Measurements from ENCODE around the gene SECISBP2.
"Not testable (repeated sequence)": the region's sequence is repeated elsewhere in the genome, so short reads cannot be mapped to it uniquely, and the experiment has no call there.

The SECISBP2 gene

DNA sequence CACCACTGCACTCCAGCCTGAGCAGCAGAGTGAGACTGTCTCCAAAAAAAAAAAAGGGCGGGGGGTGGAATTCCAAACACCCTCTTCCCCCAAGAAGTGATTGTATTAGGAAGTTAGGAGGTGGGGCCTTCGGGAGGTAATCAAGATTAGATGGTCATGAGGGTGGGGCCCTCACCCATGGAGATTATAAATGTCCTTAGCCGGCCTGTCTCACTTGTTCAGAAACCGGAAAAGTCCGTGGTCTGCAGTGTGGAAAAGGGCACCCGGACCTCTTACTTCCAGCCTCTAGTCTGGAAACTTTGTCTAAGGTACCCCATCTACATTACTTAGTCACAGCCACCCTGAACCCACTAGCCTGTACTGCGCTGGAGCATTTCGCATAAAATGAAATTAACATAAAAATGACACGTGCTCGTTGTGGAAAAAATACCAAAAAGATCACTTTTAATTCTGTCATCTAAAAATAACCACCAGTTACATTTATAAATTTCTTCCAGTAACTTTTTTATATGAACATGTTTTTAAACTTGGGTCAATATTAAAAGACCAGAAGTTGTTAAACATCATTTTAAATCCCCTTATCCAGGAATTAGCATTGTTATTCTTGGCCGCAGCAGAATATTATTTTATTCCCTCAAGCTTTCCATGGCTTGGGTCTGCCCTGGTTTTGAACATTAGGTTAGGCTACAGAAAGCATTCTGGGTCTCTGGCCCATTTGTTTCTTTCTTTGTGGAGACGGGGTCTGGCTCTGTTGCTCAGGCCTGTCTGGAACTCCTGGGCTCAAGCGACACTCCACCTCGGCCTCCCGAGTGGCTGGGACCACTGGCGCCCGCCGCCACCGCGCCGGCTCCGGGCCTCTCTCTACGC, 8.5 kb upstream of the SECISBP2 start:
- DNase-seq (ENCODE audit: low read depth), result no peak

DNA sequence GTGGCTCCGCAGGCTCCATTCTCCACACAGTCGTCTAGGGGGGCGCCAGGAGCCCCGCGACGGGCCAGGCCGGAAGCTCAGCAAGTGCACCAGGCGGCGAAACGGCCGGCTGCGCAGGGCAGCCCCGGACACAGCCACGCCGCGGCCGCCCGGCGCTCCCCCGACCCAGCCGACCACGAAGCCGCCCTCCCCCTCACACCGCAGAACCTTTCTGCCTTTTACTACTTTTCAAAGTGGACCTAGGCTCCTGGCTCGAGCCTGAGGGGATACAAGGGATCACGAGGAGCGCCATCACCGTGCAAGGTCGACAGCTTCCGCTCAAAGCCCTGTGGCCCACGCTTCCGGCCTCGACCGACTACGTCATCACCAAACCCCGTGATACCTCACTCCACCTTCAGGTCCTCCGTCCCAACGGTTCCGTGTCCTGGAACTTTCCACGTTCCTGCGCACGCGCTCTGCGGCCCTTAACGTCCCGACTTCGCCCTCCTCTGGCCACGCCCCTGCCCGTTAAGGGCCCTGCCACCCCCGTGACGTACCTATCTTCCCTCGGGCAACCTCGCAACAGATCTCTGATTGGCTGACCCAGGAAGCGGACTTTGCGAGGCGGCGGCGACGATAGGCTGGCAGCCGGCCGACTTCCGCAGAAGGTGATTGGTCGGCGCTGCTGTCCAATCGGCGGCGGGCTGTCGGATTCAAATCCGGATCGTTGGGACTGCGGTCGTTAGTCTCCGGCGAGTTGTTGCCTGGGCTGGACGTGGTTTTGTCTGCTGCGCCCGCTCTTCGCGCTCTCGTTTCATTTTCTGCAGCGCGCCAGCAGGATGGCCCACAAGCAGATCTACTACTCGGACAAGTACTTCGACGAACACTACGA, 7.6 kb upstream of the SECISBP2 start, which contains the start of gene CKS2:
Gene CKS2 (plus strand): TSS at position 721 of the 871 bp plus-strand sequence. CDS start 98 bp downstream, at position 819.
- DNase-seq (ENCODE audit: low read depth), result peak; percentile 100

DNA sequence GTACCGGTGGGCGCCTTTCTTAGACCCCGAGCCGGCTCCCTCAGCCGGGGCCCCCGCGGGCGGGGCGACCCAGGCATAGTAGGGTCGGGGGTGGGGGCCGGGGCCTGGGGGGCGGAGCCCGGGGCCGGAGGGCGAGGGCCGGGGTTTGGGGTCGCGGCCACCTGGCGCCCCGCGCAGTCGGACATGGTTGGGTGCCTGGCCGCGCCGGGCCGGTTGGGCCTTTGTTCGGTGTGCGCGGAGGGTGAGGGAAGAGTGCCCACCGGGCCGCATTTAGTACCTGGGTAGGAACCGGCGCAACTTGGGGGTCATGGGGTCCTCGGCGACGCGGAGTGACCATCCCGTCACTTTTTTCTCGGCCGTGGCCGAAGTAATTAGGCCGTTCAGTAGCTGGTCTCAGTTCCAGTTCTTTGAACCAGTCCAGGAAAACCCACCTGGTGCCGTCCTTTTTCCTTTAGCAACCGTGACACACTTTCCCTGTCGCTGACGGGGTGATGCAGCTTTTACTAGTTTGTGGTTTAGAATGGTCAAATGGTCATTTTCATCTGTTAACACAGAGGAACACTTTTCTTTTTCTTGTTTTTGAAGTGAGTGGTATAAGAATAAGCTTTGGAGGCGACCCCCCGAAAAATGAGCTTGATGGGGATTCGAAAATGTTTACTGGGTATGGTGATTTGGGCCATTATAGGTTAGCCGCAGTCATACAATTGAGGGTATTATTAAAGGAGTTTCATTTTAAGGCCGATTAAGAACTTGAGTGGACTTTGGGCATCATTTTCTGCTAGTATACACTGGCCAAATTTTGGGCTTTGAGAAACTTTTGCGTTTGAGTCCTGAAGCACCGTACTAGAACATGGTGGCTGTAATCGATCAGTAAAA, 6.7 kb upstream of the SECISBP2 start:
- DNase-seq (ENCODE audit: low read depth), result no peak

DNA sequence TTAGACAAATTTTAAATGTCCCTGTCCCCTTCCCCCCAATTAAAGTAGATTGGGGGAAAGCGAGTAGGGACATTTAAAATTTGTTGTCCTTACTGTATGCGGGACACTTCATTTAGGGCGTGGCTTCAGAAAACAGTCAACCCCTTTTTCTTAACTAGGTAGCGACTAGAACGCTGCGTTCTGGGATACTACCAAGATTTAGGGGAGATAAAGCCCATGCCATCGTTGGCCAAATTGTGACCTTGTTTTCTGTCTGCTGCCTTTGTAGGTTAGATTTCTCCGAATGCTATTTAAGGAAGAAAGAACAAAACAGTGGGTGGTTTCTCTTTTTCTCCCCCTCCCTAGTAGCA, 6.1 kb upstream of the SECISBP2 start:
- DNase-seq (ENCODE audit: low read depth), result no peak

DNA sequence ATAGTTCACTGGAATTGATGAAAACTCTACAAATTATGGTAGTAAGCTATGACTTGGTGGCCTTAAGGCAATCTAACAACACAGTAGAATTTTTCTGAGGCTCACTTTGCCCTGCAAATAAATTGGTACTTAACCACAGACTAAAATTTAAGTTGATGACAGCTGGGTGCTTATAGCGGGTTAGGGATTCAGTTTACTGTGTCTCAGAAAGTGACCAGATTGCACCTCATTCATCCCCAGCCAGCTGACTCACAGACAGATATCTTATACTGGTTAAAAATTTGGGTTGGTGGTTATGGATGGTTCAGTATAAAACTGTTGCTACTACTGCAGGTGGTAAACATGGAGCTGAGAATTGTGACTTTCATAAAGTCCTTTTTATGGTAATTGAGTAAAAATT, 4.5 kb upstream of the SECISBP2 start:
- DNase-seq (ENCODE audit: low read depth), result no peak

DNA sequence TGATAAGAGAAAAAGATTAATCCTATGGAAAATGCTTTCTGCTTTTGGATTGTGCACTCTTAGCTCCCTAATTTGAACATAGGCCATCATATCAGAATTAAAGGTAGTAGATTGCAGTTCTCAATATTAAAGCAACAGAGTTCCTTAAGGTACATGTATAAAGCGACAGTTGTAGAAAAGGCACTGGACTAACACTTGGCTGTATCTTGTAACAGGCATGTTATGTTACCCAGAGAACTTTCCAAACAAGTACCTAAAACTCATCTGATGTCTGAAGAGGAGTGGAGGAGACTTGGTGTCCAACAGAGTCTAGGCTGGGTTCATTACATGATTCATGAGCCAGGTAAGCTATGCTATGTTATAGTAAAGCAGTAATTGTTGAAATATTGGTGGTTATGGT, 3.3 kb upstream of the SECISBP2 start:
- DNase-seq (ENCODE audit: low read depth), result no peak

DNA sequence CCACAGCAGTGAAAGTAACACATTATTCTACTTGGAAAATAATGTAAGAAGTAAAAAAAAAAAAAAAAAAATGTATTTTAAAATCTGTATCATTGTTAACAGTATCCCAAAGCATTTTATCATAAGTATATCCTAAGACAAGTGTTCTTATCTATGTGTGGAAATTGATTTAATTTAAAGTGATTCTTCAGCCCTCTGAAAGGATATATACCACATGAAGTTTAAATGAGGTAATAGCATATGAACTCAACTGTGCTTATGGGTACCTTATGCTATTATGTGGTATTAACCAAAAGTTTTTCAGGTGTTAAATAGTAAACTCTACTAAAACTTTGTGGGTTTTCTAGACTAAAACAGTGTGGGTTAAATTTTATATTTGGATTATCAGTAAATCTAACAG, 2.8 kb upstream of the SECISBP2 start:
- no peak for DNase-seq (ENCODE audit: low read depth)

DNA sequence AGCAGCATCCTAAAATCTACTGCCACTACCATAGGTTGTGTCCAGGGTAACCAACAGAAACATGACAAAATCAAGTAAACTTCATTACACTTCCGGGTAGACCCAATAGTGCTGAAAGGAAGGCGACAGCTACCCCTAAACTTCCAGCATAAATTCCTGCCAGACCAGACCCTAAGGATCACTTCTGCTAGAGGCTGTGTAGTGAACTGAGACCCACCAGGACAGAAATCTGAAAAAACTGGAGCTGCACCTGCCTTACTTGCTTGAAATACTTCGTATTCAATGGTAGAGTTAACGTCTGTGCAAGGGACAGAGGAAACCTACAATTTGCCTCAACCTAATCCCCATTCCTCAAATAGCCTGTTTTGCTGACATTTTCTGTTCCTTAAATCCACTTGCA, 1.0 kb upstream of the SECISBP2 start:
- no peak for DNase-seq (ENCODE audit: low read depth)

DNA sequence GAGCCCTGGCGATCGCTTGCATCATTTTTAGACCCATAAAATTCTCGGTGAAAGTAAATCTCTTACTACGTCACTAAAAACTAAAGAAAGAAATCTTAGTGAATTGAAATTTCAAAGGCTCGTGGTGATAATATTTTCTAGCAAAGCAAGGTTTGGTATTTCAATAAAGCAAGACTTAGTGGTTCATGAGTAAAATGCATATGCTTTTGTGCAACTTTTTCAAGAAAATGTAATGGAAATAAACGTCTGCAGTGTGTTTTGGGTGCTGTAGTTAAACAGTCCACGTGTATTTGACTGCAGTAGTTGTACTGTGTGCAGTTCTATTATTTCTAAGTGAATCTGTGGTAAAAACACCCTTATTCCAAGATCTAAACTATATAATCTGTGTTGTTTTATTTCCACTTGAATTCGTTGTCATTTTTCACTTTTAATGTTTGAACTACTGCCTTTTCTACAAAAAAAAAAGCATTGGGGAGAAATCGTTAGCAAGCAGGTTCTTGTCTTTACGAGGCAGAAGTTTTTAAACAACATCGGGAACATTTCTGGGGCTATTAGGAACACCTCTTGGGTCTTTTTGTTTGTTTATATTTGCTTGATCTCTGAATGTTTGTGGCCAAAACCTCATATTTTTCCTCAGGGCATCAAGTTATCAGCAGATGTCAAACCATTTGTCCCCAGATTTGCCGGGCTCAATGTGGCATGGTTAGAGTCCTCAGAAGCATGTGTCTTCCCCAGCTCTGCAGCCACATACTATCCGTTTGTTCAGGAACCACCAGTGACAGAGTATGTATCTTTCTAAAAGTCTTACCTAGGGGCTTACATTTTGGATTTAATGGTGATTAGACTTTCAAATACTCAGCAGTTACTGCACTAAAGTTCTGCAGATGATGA, 960 bp downstream of the SECISBP2 start:
- no peak for DNase-seq (ENCODE audit: low read depth)

DNA sequence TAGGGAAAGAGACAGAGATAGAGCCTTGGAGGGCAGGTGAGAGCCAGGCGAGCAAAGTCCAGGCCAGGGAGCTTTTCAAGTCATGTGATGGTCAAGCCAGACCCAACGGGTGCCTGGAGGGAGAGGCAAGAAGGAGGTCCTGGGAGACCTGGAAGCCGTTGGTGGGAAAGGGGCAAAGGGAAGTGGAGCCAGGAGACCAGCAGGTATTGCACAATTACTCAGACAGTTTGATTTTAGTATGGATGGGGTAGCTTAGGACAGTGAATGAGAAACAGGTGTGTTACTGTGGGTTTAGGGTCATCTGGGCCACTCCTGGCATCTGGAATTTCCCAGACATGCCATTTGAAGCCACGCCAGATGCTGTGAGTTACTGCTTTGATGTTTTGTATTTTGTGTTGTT, 5.1 kb downstream of the SECISBP2 start:
- DNase-seq (ENCODE audit: low read depth), result no peak

DNA sequence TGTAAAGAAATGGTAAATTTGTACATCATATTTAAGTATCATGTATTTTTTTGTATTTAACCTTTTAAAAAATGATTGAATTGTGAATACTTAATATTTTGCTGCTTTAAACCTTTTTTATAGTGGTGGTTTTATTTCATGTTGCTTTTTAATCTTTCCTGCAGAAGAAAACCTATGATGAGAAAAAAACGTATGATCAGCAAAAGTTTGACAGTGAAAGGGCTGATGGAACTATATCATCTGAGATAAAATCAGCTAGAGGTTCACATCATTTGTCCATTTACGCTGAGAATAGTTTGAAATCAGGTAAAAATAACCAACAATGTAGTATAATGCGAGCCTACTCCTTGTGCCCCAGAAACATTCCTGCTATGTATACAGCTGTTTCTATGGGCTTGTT, 7.4 kb downstream of the SECISBP2 start:
- DNase-seq (ENCODE audit: low read depth), result no peak

DNA sequence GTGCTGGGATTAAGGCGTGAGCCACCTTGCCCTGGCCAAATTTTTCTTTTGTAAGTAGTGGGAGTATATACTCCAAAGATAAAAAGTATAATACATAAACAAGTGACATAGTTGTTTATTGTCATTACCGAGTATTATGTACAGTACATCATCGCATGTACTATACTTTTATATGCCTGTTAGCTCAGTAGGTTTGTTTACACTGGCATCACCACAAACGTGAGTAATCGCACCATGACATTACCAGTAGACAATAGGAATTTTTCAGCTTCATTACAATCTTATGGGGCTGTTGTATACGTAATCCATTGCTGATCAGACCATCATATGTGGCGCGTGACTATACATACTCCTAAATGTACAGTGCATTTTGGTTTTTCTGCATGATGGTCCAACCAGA, 9.8 kb downstream of the SECISBP2 start:
- no peak for DNase-seq (ENCODE audit: low read depth)

DNA sequence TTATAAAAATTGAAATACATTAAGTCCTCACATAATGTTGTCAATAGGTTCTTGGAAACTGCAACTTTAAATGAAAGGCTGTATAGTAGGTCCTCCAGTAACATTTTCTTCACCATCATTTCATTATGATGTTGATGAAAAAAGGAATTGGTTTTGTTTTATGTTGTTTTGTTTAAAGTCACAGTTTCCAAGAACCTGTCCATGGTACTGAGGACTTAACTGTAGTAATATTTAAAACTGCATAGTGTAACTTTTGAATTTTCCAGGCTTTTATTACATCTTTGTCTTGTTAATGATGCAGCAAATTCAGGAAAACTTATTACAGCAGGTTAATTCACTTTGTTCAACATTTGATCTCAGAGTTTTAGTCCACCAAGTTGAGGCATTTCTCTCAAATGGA, 11.6 kb downstream of the SECISBP2 start:
- no peak for DNase-seq (ENCODE audit: low read depth)

DNA sequence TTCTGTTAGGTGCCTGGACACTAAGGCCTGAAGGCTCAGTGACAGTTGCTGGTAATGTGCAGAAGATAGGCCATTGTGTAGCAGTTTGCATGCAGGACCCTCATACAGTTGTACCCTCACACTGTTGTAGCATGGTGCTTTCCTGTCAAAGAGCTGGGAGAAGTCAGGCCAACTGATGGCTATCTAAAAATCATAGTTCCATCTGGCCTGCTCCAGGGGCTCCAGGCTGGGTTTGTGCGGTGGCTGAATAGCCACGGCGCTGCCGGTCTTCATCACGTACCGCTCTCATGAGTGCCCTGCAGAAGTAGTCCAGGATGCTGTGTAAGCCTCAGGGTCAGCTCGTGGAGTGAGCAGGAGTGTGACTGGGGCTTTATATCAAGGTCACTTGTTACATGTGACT, 12.2 kb downstream of the SECISBP2 start:
- DNase-seq (ENCODE audit: low read depth), result no peak

DNA sequence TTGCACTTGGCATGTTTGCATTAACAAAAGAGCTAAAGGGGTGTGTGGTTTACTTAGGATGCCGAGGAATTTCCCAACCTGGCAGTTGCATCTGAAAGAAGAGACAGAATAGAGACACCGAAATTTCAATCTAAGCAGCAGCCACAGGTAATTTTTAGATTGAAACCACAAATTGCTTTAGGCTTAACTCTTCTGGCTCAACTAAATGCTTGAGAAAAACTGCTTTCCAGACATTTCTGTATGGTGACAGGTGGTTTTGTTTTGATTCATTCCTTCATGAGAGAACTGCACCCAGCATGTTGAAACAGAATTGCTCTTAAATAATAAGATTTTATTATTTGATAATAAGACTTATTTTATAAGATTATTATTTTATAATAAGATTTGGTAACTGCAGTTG, 21.5 kb downstream of the SECISBP2 start:
- no peak for DNase-seq (ENCODE audit: low read depth)

DNA sequence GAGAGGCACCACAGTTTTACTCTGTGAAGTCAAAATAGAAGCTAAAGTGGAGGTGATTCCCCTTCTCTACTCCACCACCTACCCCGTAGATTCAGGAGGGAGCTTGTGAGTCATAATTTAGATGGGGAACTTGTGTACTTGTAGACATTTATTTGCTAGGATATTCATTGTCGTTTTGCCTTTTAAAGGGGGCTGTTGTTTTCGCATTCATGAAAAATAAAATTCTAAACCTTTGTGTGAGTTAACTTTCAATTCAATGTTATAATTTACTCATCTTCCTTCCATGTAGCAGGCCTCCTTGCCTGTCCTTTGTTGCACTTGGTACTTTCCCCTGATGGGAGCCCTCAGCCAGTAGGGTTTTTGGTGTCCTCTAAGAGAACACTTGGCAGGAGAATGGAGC, 22.0 kb downstream of the SECISBP2 start:
- DNase-seq (ENCODE audit: low read depth), result no peak

DNA sequence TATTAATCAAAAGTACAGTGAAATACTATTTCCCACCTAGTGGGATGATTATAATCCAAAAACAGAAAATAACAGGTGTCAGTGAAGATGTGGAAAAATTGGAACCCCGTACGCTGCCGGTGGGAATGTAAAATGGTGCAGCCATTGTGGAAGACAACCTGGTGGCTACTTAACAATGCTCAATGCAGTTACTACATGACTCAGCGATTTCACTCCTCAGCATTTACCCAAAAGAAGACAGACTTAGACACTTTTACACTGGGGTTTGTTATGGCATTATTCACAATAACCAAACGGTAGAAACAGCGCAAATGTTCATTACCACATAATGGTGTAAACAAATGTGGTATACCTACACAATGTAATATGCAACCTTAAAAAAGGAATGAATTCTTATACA, 23.9 kb downstream of the SECISBP2 start:
- DNase-seq (ENCODE audit: low read depth), result no peak

DNA sequence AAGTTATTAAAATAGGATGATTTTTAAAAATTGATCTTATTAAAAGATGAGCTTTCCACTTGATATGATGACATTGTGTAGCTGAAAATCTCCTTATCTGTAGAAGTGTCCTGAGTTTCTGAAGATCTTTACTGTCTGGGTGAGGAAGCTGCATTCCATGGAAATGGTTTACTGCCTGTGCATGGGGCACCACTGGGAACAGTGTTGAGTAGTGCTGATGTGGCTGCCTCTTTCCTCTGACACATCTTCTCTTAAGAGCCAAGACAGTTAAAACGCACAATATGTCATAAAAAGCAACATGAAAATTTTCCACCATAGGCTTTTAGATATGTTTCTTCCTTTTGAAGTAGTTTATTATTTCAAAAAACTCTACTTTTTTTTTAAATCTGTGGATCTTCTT, 24.6 kb downstream of the SECISBP2 start:
- no peak for DNase-seq (ENCODE audit: low read depth)

DNA sequence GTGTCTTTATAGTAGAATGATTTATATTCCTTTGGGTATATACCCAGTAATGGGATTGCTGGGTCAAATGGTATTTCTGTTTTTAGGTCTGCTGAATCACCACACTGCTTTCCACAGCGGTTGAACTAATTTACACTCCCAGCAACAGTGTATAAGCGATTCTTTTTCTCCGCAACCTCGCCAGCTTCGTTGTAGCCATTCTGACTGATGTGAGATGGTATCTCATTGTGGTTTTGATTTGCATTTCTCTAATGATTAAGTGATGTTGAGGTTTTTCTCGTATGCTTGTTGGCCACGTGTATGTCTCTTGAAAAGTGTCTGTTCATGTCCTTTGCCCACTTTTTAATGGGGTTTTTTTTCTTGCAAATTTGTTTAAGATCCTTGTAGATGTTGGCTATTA, 25.5 kb downstream of the SECISBP2 start:
- not testable (repeated sequence) for DNase-seq (ENCODE audit: low read depth)

DNA sequence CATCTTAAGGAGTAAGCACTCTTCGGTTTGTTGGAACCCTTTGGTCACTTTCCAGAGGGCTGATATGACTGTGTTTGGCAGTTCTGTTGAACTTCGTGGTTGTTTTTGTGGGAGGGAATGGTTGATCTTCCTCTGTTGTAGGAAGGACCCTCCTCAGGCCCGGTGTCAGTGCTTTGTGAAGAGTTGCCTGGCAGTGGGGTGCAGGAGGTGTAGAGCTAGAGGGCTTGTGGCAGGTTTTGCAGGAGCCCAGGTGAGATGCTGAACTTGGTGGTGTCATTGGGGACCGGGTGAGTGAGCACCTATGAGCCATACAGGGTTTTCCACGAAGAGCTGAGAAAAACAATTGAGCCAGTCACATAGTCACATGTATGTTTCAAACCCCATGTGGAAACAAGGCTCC, 27.2 kb downstream of the SECISBP2 start:
- DNase-seq (ENCODE audit: low read depth), result no peak

DNA sequence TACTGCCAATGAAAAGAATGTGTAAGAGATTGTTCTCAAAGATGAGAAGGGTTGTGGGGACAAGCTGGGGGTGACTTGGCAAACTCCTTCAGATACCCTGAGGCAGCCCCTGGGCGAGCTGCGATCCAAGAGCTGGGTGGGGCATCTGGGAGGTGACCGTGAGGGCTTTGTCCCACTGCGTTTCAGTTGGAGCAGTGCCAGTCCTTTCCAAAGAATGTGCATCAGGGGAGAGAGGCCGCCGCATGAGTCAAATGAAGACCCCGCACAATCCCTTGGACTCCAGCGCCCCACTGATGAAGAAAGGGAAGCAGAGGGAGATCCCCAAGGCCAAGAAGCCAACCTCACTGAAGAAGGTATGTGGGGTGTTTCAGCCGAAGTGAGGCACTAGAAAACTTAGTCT, 28.4 kb downstream of the SECISBP2 start:
- DNase-seq (ENCODE audit: low read depth), result no peak
